IMR-90 (cell line): Measurements from ENCODE around the gene TUBGCP2. TPM values are rescaled to one million over a fixed set of nuclear protein-coding genes. Genes with fewer than 3 reads are reported as not detected.

ENCODE experiments used
- ATAC-seq: fragments of 200-7000 bp; cut with Tn5 transposase; 2 replicates; pipeline ENCODE4 v1.9.1; 2020; ENCODE audit warnings: low read depth, mild to moderate bottlenecking, moderate library complexity
- BruUV-seq: library from RNA; stranded (reverse); fragments of 400-500 nt; replicated peaks from 2 replicates; lab custom pipeline; 2021; lab: Mats Ljungman, UMichigan
- CTCF ChIA-PET: fragments of 300-600 bp; formaldehyde crosslinking; extraction: SDS; loops from one replicate; lab custom pipeline; 2021; ENCODE audit warnings: antibody characterized with exemption; lab: Yijun Ruan, JAX
- POLR2A ChIA-PET: fragments of 300-600 bp; sonication (Branson Sonifier 250); formaldehyde crosslinking; loops from one replicate; lab custom pipeline; 2022; ENCODE audit warnings: antibody characterized with exemption; ENCODE audit not compliant: unreplicated experiment; lab: Charles Lee
- DNase-seq: peaks from one replicate; pipeline ENCODE4 v3.0.0; 2013
- H2AFZ ChIP-seq: replicated peaks from 2 replicates; pipeline ENCODE3; 2013; ENCODE audit warnings: low read length, mild to moderate bottlenecking; ENCODE audit not compliant: poor library complexity
- H2AK5ac ChIP-seq: 2 replicates; pipeline ENCODE4 v1.6.1; 2013; ENCODE audit warnings: low read depth, low read length, inconsistent platforms
- H2AK9ac ChIP-seq: replicated peaks from 2 replicates; pipeline ENCODE3; 2013; ENCODE audit warnings: mild to moderate bottlenecking, low read depth, low read length, moderate library complexity; ENCODE audit not compliant: poor library complexity
- H2BK120ac ChIP-seq: 2 replicates; pipeline ENCODE4 v1.6.1; 2013; ENCODE audit warnings: low read depth, low read length, inconsistent platforms
- H2BK15ac ChIP-seq: 3 replicates; pipeline ENCODE4 v1.6.1; 2013; ENCODE audit warnings: low read depth, low read length, inconsistent platforms
- H2BK20ac ChIP-seq: 2 replicates; pipeline ENCODE4 v1.6.1; 2013; ENCODE audit warnings: low read depth, mild to moderate bottlenecking, inconsistent platforms, low read length, moderate library complexity
- H2BK5ac ChIP-seq: 2 replicates; pipeline ENCODE4 v1.6.1; 2013; ENCODE audit warnings: mild to moderate bottlenecking, low read depth, low read length, inconsistent platforms; ENCODE audit not compliant: poor library complexity, severe bottlenecking
- H3K14ac ChIP-seq: replicated peaks from 2 replicates; pipeline ENCODE4 v1.6.1; 2013; ENCODE audit warnings: low read depth, low read length, inconsistent platforms
- H3K18ac ChIP-seq: 2 replicates; pipeline ENCODE4 v1.6.1; 2013; ENCODE audit warnings: low read depth, low read length, control low read depth
- H3K23ac ChIP-seq: 2 replicates; pipeline ENCODE4 v1.6.1; 2013; ENCODE audit warnings: low read depth, low read length, inconsistent platforms
- H3K27ac ChIP-seq: 2 replicates; pipeline ENCODE4 v1.5.1; 2013; ENCODE audit warnings: mild to moderate bottlenecking, control low read depth, low read length; ENCODE audit not compliant: insufficient read depth
- H3K27me3 ChIP-seq: 2 replicates; pipeline ENCODE4 v1.6.1; 2013; ENCODE audit warnings: low read length; ENCODE audit not compliant: control insufficient read depth, insufficient read depth
- H3K36me3 ChIP-seq: 2 replicates; pipeline ENCODE4 v1.6.1; 2013; ENCODE audit warnings: low read length, mixed read lengths; ENCODE audit not compliant: control insufficient read depth, insufficient read depth
- H3K4ac ChIP-seq: 2 replicates; pipeline ENCODE4 v1.6.1; 2013; ENCODE audit warnings: low read depth, low read length, inconsistent platforms
- H3K4me1 ChIP-seq: 2 replicates; pipeline ENCODE4 v1.6.1; 2013; ENCODE audit warnings: low read length, mixed read lengths; ENCODE audit not compliant: control insufficient read depth, insufficient read depth
- H3K4me2 ChIP-seq: 2 replicates; pipeline ENCODE4 v1.6.1; 2013; ENCODE audit warnings: low read depth, mild to moderate bottlenecking, control low read depth, low read length, moderate library complexity
- H3K4me3 ChIP-seq: 2 replicates; pipeline ENCODE4 v1.5.1; 2013; ENCODE audit warnings: low read depth, mild to moderate bottlenecking, control low read depth, low read length, moderate library complexity; ENCODE audit not compliant: insufficient read depth
- H3K56ac ChIP-seq: 2 replicates; pipeline ENCODE4 v1.6.1; 2013; ENCODE audit warnings: low read length, inconsistent platforms; ENCODE audit not compliant: insufficient read depth; ENCODE audit errors: extremely low read depth
- H3K79me1 ChIP-seq, 2 experiments: 2 replicates each; pipeline ENCODE4 v1.6.1; 2013; ENCODE audit warnings: low read length in 2 of 2, inconsistent platforms in 1 of 2, low read depth in 1 of 2
- H3K9ac ChIP-seq: 2 replicates; pipeline ENCODE4 v1.6.1; 2013; ENCODE audit warnings: low read depth, low read length, control low read depth
- H3K9me1 ChIP-seq: 2 replicates; pipeline ENCODE4 v1.6.1; 2013; ENCODE audit warnings: low read length, inconsistent platforms; ENCODE audit not compliant: insufficient read depth
- H3K9me3 ChIP-seq: 2 replicates; pipeline ENCODE4 v1.6.1; 2013; ENCODE audit warnings: low read length; ENCODE audit not compliant: control insufficient read depth, insufficient read depth
- H4K20me1 ChIP-seq: 2 replicates; pipeline ENCODE4 v1.6.1; 2013; ENCODE audit warnings: low read length, inconsistent platforms; ENCODE audit not compliant: insufficient read depth
- H4K5ac ChIP-seq: 2 replicates; pipeline ENCODE4 v1.6.1; 2013; ENCODE audit warnings: mild to moderate bottlenecking, low read depth, low read length, control low read depth
- H4K8ac ChIP-seq, 2 experiments: 2 replicates each; pipeline ENCODE4 v1.6.1; 2013; ENCODE audit warnings: low read depth in 2 of 2, low read length in 2 of 2, control low read depth in 1 of 2, inconsistent platforms in 1 of 2
- H4K91ac ChIP-seq: 2 replicates; pipeline ENCODE4 v1.6.1; 2013; ENCODE audit warnings: low read depth, low read length, inconsistent platforms; ENCODE audit not compliant: insufficient read depth
- ELK1 ChIP-seq: fragments of 150-350 bp; IDR thresholded peaks from 2 replicates; pipeline ENCODE4 v1.6.1; 2016; ENCODE audit warnings: low read depth, mild to moderate bottlenecking, low read length, moderate library complexity, borderline replicate concordance
- MXI1 ChIP-seq: IDR thresholded peaks from 2 replicates; pipeline ENCODE4 v1.6.1; 2012; ENCODE audit warnings: low read depth, mild to moderate bottlenecking, low read length, moderate library complexity, borderline replicate concordance
- POLR2A ChIP-seq: IDR thresholded peaks from 2 replicates; pipeline ENCODE4 v1.6.1; 2012; ENCODE audit warnings: mild to moderate bottlenecking, low read depth, low read length
- RFX5 ChIP-seq: IDR thresholded peaks from 2 replicates; pipeline ENCODE4 v1.8.0; 2012; ENCODE audit warnings: low read depth, mild to moderate bottlenecking, low read length, moderate library complexity
- WGBS, 2 experiments: methylation state at CpG; one replicate each; pipeline versions ENCODE4 v1.1.5 to v1.1.7; 2013; ENCODE audit warnings: missing lambda C conversion rate in 2 of 2; ENCODE audit not compliant: insufficient read length in 1 of 2; ENCODE audit errors: extremely low coverage in 2 of 2; 5-methylcytosine and 5-hydroxymethylcytosine counted together
- dilution Hi-C: fragments of 300-500 bp; cut with HindIII; formaldehyde crosslinking; loops from one replicate; pipeline ENCODE4 v1.14.3; 2018; ENCODE audit warnings: low sequenced_read_pairs; ENCODE audit not compliant: unreplicated experiment
- in situ Hi-C: fragments of 300-500 bp; cut with MboI; formaldehyde crosslinking; loops from 3 replicates; pipeline ENCODE4 v1.14.3; 2019; ENCODE audit warnings: low sequenced_read_pairs, inconsistent platforms, mixed read lengths
- intact Hi-C: fragments of 100-400 bp; cut with micrococcal nuclease; formaldehyde crosslinking; loops from 2 replicates; pipeline ENCODE4 v1.10.0; 2022
- polyA plus RNA-seq, 3 experiments: library from polyadenylated mRNA; depleted of rRNA; stranded (reverse); fragments of >200 nt; gene quantifications; 2 replicates each; pipeline ENCODE4 v1.2.3, GENCODE V29; 2012; ENCODE audit warnings: low replicate concordance in 1 of 3
- total RNA-seq: library from RNA; depleted of rRNA; stranded (reverse); fragments of >200 nt; gene quantifications from 2 replicates; pipeline ENCODE4 v1.2.3, GENCODE V29; 2012
- TF ChIP-seq, protein P1 (sequence below): fragments of 150-350 bp; IDR thresholded peaks from 2 replicates; pipeline ENCODE4 v1.6.1; 2017; ENCODE audit warnings: mild to moderate bottlenecking, antibody characterized with exemption, low read length, low read depth

The TUBGCP2 gene
- total and polyA plus RNA-seq, 2 of the 4 experiments (the other 2 are of a cell fraction), result 48.1 to 72.6 TPM

GRCh38 chr10:133259602-133259989 is 49.1 kb downstream of the TUBGCP2 start:
- Histone ChIP-seq H2BK15ac (peak overlapping the region; percentile 29; the same call in 1 of the 3 replicates), H3K27me3 (no peaks in the 10 kb centered on the region), H3K79me1 (peaks cover 0 to 4% of the 10 kb centered on the region in 2 experiments; a peak in 1 of 4 replicates), H3K18ac (peak overlapping the region; percentile 69), H3K9ac (peak overlapping the region; percentile 29; the same call in 1 of the 2 replicates), H2BK20ac (peak overlapping the region; percentile 96), H3K4me1 (peaks cover 21% of the 10 kb centered on the region), H3K27ac (peak overlapping the region; percentile 80), H2AK5ac (peak overlapping the region; percentile 98), H3K4me3 (no peak overlapping the region), H2AK9ac (peak overlapping the region; percentile 91), H2AFZ (peak overlapping the region; percentile 75), H3K23ac (peak overlapping the region; percentile 62; the same call in 1 of the 2 replicates), H3K36me3 (no peaks in the 10 kb centered on the region), H3K14ac (peak overlapping the region; percentile 88), H4K8ac (peak overlapping the region; percentile 56 to 86), H4K5ac (peak overlapping the region; percentile 58), H4K20me1 (no peaks in the 10 kb centered on the region), H2BK5ac (peak overlapping the region; percentile 88), H3K4ac (peak overlapping the region; percentile 96), H3K56ac (0 out of 2 replicates have a peak overlapping the region, but pooled peaks have one; percentile 34), H2BK120ac (peak overlapping the region; percentile 91), H4K91ac (peak overlapping the region; percentile 94), H3K4me2 (peak overlapping the region; percentile 11; the same call in 1 of the 2 replicates), H3K9me1 (peaks cover 18% of the 10 kb centered on the region), H3K9me3 (no peaks in the 10 kb centered on the region)
- ChIA-PET POLR2A (no interaction called here), CTCF (no interaction called here)
- WGBS, 2 experiments, result 52% methylated on average over 8 of the region's 12 CpGs; no CpG with 5 or more reads in 1 of the 2 experiments
- in situ Hi-C loops (loop anchor here (25.0 kb wide), 1 partner anchor 597 kb away; no protein-coding TSS in a partner anchor), intact Hi-C loops (loop anchor here (5.0 kb wide), 1 partner anchor 112 kb away; no protein-coding TSS in a partner anchor), dilution Hi-C loops (no loop called here)
- DNase-seq (no peak), ATAC-seq (no peak)
- no TSS peak for BruUV-seq
- TF ChIP-seq, protein P1, sequence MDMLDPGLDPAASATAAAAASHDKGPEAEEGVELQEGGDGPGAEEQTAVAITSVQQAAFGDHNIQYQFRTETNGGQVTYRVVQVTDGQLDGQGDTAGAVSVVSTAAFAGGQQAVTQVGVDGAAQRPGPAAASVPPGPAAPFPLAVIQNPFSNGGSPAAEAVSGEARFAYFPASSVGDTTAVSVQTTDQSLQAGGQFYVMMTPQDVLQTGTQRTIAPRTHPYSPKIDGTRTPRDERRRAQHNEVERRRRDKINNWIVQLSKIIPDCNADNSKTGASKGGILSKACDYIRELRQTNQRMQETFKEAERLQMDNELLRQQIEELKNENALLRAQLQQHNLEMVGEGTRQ, result no peak
- TF ChIP-seq RFX5 (no peak), MXI1 (no peak), ELK1 (no peak), POLR2A (no peak)
